SK-N-SH treated with all-trans-retinoic acid at 6 μM for 48 hours (cell line): Measurements from ENCODE around the gene ILRUN.

Experiments used
- ATAC-seq: fragments of 200-7000 bp; cut with Tn5 transposase; 3 replicates; pipeline ENCODE4 v1.9.1; 2020; ENCODE audit warnings: mild to moderate bottlenecking, moderate library complexity
- ARNTL ChIP-seq: fragments of 450-650 bp; formaldehyde crosslinking; IDR thresholded peaks from 2 replicates; pipeline ENCODE4 v1.5.0; 2020; ENCODE audit warnings: low read depth, mild to moderate bottlenecking, moderate library complexity, borderline replicate concordance
- BACH2 ChIP-seq: fragments of 250-450 bp; sonication (Bioruptor Pico); IDR thresholded peaks from 2 replicates; pipeline ENCODE4 v1.9.0; 2021; ENCODE audit warnings: mild to moderate bottlenecking, borderline replicate concordance
- CSRNP3 ChIP-seq: fragments of 250-450 bp; sonication (Bioruptor Pico); IDR thresholded peaks from 2 replicates; pipeline ENCODE4 v1.5.1; 2021; ENCODE audit warnings: mild to moderate bottlenecking, moderate library complexity
- GLIS3 ChIP-seq: fragments of 250-450 bp; sonication (Bioruptor Pico); IDR thresholded peaks from 2 replicates; pipeline ENCODE4 v1.5.0; 2020; ENCODE audit warnings: mild to moderate bottlenecking, moderate library complexity
- ISL1 ChIP-seq: fragments of 250-450 bp; sonication (Bioruptor Pico); IDR thresholded peaks from 2 replicates; pipeline ENCODE4 v2.1.2; 2022; ENCODE audit warnings: mild to moderate bottlenecking, moderate library complexity
- PPARA ChIP-seq: fragments of 250-450 bp; sonication (Bioruptor Pico); IDR thresholded peaks from 2 replicates; pipeline ENCODE4 v1.5.0; 2020; ENCODE audit warnings: mild to moderate bottlenecking, borderline replicate concordance
- RARB ChIP-seq: fragments of 250-450 bp; sonication (Bioruptor Pico); IDR thresholded peaks from 2 replicates; pipeline ENCODE4 v1.8.0; 2021; ENCODE audit warnings: mild to moderate bottlenecking, moderate library complexity
- SNAI2 ChIP-seq: fragments of 250-450 bp; sonication (Bioruptor Pico); IDR thresholded peaks from 2 replicates; pipeline ENCODE4 v1.5.0; 2020; ENCODE audit warnings: mild to moderate bottlenecking, moderate library complexity
- TCF4 ChIP-seq: fragments of 250-450 bp; sonication (Bioruptor Pico); IDR thresholded peaks from 2 replicates; pipeline ENCODE4 v1.8.0; 2021; ENCODE audit warnings: mild to moderate bottlenecking, moderate library complexity, borderline replicate concordance
- TOX ChIP-seq: fragments of 250-450 bp; sonication (Bioruptor Pico); IDR thresholded peaks from 2 replicates; pipeline ENCODE4 v1.8.0; 2021; ENCODE audit warnings: mild to moderate bottlenecking, moderate library complexity, borderline replicate concordance
- ZC3H10 ChIP-seq: fragments of 250-450 bp; sonication (Bioruptor Pico); IDR thresholded peaks from 2 replicates; pipeline ENCODE4 v1.5.1; 2021; ENCODE audit warnings: mild to moderate bottlenecking, moderate library complexity
- ZFP3 ChIP-seq: fragments of 250-450 bp; sonication (Bioruptor Pico); IDR thresholded peaks from 2 replicates; pipeline ENCODE4 v1.5.0; 2020; ENCODE audit warnings: mild to moderate bottlenecking, moderate library complexity
- ZFP30 ChIP-seq: fragments of 450-650 bp; formaldehyde crosslinking; IDR thresholded peaks from 2 replicates; pipeline ENCODE4 v1.5.0; 2022; ENCODE audit warnings: mild to moderate bottlenecking, moderate library complexity
- ZNF70 ChIP-seq: fragments of 450-650 bp; formaldehyde crosslinking; IDR thresholded peaks from 2 replicates; pipeline ENCODE4 v1.5.0; 2020; ENCODE audit warnings: mild to moderate bottlenecking, moderate library complexity
- ZNF8 ChIP-seq: fragments of 450-650 bp; formaldehyde crosslinking; IDR thresholded peaks from 2 replicates; pipeline ENCODE4 v1.5.0; 2020; ENCODE audit warnings: mild to moderate bottlenecking, moderate library complexity
- TF ChIP-seq, protein P1 (sequence below): fragments of 250-450 bp; sonication (Bioruptor Pico); IDR thresholded peaks from 2 replicates; pipeline ENCODE4 v1.5.1; 2020; ENCODE audit warnings: low read depth, mild to moderate bottlenecking, moderate library complexity
- TF ChIP-seq, protein P2 (sequence below): fragments of 250-450 bp; sonication (Bioruptor Pico); IDR thresholded peaks from 2 replicates; pipeline ENCODE4 v1.8.0; 2020; ENCODE audit warnings: mild to moderate bottlenecking, moderate library complexity, borderline replicate concordance

ILRUN gene

GRCh38 chr6:34697904-34698559 is 1.5 kb upstream of the ILRUN start:
- ATAC-seq: no peak
- no peak for TF ChIP-seq ZC3H10 (CRISPR knock-in tag)
- TF ChIP-seq ISL1 (CRISPR knock-in tag): no peak

- TF ChIP-seq TCF4 (CRISPR knock-in tag) (no peak), ZNF70 (CRISPR knock-in tag) (no peak), ARNTL (no peak), ZFP3 (CRISPR knock-in tag) (no peak), TOX (CRISPR knock-in tag) (no peak), ZFP30 (CRISPR knock-in tag) (no peak), ZNF8 (CRISPR knock-in tag) (no peak), CSRNP3 (CRISPR knock-in tag) (no peak), PPARA (CRISPR knock-in tag) (no peak), BACH2 (CRISPR knock-in tag) (no peak), ISL1 (CRISPR knock-in tag) (no peak)
- TF ChIP-seq, protein P1, sequence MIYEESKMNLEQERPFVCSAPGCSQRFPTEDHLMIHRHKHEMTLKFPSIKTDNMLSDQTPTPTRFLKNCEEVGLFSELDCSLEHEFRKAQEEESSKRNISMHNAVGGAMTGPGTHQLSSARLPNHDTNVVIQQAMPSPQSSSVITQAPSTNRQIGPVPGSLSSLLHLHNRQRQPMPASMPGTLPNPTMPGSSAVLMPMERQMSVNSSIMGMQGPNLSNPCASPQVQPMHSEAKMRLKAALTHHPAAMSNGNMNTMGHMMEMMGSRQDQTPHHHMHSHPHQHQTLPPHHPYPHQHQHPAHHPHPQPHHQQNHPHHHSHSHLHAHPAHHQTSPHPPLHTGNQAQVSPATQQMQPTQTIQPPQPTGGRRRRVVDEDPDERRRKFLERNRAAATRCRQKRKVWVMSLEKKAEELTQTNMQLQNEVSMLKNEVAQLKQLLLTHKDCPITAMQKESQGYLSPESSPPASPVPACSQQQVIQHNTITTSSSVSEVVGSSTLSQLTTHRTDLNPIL (CRISPR knock-in tag): no peak
- TF ChIP-seq, protein P2, sequence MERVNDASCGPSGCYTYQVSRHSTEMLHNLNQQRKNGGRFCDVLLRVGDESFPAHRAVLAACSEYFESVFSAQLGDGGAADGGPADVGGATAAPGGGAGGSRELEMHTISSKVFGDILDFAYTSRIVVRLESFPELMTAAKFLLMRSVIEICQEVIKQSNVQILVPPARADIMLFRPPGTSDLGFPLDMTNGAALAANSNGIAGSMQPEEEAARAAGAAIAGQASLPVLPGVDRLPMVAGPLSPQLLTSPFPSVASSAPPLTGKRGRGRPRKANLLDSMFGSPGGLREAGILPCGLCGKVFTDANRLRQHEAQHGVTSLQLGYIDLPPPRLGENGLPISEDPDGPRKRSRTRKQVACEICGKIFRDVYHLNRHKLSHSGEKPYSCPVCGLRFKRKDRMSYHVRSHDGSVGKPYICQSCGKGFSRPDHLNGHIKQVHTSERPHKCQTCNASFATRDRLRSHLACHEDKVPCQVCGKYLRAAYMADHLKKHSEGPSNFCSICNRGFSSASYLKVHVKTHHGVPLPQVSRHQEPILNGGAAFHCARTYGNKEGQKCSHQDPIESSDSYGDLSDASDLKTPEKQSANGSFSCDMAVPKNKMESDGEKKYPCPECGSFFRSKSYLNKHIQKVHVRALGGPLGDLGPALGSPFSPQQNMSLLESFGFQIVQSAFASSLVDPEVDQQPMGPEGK (CRISPR knock-in tag): no peak
- ATAC-seq: no peak; the same call in 2 of the 3 replicates
These were observed 923 bp upstream of the ILRUN start for GRCh38 chr6:34697544-34697836.

DNA sequence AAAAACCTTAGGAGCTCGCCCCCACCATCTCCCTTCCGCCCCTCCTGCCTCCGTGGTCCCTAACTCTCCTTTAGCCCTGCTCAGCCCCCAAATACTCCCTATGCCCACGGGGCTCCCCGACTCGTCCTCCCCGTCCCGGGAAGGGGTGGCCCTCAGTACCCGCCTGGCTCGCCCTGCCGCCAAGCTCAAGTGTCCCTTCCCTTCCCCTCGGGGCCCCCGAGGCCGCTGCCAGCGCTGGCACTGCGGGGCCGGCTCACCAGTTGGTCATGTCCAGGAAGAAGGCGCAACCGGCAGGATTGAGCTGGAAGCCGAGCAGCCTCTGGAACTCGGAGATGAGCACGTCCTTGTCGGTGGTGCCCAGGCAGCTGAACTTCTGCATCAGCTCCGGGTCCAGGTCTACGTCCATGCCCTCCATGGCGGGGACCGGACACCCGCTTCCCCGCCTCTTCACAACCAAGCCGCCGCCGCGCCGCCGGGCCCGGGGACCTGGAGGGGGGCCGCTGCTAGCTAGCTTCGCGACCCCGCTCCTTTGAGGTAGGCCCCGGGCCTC is 303 bp downstream of the ILRUN start:
- ATAC-seq: peak; percentile 84
- no peak for TF ChIP-seq RARB (CRISPR knock-in tag)
- TF ChIP-seq, protein P2 (CRISPR knock-in tag): no peak
- TF ChIP-seq ISL1 (CRISPR knock-in tag): no peak

- TF ChIP-seq GLIS3 (no peak), CSRNP3 (CRISPR knock-in tag) (no peak), ZFP3 (CRISPR knock-in tag) (no peak), TCF4 (CRISPR knock-in tag) (no peak), ZNF8 (CRISPR knock-in tag) (no peak), SNAI2 (CRISPR knock-in tag) (no peak)
- TF ChIP-seq, protein P2 (CRISPR knock-in tag): no peak
- TF ChIP-seq, protein P1 (CRISPR knock-in tag): no peak
- ATAC-seq: peak; percentile 13
These were observed 808 bp downstream of the ILRUN start for GRCh38 chr6:34695729-34696188.
